Activated CD8-positive, alpha-beta memory T cell treated with anti-CD3 and anti-CD28 coated beads, Interleukin-2, amount 50 U/mL, for 1 hour (primary cell): Measurements from ENCODE around the gene FYN.

ENCODE experiments used
- DNase-seq: peaks from one replicate; pipeline ENCODE4 v3.0.0-alpha.2; 2020; ENCODE audit errors: extremely low read depth

Gene FYN

DNA sequence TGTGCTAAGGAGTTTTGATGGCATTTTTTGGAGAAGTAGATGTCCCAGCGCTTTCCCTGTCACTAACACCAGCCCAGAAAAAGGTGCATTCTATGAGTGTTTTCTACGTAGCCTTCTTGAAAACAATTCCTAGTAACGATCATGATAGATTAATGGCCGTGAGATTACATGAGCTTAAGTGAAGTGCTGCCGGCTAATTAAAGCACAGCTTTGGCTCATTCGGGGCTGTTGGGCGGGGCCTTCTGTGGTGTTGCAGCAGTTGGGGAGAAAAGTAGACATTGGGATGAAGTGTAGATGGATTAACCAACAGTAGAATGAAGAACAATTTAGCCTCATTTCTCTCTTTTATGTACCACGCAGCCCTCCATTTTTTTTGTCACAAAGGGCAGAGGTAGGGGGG, 246.8 kb downstream of the FYN start:
- DNase-seq, result no peak

DNA sequence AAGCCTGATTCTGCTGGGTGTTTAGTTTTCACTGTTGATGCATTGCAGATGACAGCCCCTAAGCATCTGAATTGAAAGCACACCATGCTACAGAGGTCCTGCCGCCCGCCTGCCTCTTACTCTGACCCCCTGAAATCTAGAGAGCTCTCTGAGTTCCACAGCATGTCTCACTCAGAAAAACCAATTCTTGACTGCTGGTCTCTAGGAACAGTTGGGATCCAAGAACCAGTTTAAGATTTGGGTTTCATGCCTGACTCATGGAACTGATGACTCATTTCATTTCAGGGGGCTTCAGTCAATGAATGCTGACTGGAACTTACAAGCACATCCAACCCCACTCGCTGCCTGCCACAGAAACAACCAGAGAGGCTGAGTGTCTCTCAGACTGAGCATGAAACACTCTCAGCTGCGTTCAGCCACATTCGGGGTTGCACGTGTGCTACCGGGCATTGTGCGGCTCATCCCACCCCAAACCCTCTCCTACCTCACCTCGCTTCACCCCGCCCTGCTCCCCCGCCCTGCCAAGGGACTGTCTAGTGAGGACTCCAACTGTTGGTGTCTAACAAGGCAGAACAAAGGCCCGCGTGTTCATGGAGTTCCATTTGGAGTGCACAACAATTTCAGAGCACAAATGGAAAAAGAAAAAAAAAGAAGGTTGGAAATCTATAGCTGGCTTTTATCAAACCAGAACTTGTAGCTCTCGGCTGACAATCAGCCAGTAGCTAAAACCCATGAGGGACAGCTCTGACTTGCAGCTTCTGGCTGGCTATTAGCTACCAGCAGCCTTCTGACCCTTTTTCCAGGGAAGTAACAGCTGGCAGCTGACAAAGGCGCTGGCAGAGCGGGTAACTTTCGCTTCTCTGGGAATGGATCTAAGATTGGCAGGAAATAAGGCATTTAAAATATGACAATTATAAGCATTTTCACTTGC, 247.5 kb downstream of the FYN start:
- DNase-seq, result no peak

DNA sequence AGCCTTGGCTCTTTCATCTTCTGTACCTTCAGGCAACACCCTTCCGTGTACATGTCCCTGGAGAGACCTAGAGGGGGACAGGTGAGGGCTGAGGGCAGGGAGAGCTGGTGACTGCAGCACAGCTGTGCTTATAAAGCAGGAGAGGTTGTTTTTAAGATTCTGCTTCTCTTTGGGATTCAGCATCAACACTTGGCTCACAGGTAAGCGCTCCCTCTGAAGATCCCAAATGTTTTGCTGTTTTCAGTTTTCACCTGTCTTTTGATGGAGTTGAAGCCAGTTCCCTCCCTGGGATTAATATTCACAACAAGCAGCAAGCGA, 248.2 kb downstream of the FYN start:
- DNase-seq, result no peak

DNA sequence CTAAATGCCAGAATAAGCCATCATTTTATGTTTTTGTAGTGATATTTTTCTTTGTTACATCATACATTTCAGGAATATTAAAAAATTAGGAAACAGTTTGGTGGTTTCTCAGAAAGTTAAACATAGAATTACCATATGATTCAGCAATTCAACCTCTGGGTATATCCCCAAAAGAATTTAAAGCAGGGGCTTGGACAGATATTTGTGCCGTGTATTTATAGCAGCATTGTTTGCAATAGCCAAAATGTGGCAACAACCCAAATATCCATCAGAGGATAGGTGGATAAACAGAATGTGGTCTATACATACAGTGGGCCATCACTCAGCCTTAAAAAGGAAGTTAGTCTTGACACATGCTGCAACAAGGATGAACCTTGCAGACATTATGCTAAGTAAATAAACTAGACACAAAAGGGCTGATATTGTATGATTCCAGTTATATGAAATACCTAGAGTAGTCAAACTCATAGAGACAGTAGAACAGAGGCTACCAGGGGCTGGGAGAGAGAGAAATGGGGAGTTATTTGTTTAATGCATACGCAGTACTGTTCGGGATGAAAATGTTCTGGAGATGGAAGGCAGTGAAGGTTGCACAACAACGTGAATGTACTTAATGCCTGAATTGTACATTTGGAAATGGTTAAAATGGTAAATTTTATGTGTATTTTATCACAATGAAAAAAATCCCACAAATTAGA, 248.7 kb downstream of the FYN start:
- no peak for DNase-seq

DNA sequence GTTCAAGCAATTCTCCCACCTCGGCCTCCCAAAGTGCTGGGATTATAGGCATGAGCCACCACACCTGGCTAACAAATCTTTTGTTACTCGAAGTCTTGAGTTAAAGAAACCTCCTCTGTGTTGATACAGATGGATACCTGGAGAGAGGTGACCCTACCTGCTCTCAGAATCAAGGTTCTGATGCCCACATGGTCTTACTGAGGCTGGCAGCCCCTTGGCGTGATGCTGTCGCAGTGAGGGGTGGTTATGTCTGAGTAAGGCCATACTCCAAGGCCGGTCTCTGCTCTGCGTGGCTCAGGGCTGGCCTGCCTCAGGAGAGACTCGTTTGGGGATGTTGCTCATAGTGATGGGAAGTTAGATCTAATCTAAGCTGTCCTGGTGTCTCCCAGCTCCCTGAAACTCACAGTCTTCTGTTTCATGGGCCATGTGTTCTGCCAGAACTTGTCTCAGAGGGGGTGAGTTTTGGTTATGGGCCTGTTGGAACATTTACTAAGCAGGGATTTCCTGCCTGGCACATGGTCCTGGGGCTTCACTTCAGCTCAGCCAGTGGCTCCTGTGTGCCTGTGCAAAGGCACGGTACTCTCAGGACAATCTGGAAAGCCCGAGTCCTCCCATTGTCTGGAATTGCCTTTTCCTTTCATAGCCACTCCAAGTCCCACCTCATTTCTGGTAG, 250.1 kb downstream of the FYN start:
- no peak for DNase-seq

DNA sequence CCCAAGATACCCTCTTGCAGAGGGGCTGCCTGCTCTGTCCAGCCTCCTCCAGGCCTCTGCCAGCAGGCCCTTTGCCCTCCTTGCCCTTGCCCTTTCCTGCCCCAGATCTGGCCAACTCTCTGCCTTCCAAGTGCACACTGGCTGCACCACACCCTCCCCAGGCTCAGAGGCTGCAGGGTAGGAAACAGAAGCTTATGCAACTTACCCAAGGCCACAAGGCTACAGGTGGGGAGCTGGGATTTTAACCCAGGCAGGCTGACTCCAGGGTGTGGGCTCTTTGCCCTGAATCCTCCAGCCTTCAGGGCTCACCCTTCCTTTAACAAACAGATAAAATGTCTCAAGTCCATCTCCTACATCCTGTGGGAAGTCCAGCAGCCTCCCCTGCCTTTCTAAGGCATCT, 253.1 kb downstream of the FYN start:
- no peak for DNase-seq

DNA sequence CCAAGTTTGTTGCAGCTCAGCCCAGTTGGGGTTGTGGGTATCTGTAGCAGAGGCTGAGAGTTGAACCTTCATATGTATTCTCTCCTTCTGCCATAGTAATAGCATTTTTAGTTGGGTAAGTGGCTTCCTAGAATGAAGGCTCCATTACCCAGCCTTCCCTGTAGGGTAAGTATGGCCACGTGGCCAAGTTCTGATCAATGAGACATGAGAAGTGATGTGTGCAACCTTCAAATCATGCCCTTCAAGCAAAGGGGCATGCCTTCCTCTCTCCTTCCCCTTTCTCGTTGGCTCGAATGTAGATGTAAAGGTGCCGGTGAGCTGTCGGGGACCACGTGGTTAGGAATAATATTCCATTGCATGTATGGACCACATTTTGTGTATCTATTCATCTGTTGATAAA, 254.8 kb downstream of the FYN start:
- no peak for DNase-seq

DNA sequence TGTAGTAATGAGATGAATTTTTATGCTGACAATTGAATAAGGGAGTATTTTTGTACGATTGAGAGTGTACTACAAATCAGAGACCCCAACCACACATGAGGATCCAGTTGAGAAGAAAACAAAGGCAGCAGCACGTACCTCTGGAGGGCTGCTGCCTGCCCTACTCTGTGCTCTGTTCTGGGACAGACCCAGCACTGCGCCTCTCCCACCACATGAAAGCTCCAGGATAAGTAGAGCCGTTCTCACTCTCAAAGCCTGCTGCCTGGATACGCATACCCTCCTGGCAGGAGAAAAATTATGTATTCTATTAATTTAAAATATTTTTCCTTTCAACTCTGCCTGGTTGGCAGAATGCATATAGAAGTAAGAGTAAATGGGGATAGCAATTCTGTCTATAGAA, 256.1 kb downstream of the FYN start:
- no peak for DNase-seq

DNA sequence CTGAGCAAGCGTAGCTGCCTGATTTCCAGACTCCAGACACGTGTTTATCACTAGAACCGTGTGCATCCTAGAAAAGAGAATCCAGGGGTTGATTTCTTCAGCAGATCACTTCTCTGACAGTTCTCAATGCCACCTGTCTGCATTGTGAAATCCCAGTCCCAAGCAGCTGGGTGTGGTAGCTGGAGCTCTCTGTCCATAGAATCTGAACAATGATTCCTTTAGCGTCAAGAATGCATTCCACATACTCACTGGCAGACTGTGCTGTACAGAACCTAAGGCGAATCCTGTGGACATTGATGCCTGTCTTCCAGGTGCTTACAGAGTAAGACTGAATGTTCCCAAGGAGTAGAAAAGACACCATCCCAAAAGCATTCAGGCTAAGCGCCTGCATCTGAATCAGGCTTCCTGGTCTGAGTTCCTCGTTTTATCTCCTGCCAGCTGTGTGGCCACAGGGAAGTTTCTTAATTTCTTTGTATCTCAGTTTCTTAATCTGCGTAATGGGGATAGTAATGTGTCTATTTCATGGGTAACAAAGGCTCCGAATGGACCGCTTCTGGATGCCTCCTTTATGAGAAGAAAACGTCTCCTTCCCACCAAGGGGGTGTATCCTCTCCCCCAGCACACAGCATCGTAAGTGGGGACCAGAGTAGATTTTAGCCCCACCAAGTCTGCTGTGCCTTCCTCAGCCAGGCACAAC, 257.2 kb downstream of the FYN start:
- no peak for DNase-seq

DNA sequence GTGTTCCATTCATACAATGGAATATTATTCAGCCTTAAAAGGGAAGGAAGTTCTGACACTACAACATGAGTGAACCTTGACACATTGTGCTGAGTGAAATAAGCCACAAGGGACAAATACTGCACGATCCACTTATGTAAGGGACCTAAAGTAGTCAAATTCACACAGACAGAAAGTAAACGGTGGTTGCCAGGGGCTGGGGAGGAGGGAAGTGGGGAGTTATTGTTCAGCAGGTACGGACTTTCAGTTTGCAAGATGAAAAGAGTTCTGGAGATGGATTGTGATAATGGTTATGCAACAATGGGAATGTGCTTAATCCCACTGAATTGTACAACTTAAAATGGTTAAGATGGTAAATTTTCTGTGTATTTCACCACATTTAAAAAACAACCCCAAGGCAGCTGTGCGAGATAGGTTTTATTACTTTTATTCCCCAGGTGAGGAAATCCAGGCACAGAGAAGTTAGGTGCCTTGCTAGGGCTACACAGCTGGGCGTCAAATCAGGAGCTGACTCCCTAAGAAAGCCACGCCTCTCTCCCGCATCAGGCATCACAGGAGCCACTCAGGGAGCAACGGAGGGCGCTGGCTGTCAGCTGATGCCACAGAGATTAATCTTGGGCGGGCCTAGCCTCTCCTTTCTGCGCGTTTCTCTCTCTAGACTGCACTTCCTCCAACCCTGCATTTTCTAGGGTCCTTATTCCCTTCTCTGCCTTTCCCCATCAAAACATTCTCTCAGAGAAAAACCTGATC, 258.2 kb downstream of the FYN start:
- DNase-seq, result no peak

DNA sequence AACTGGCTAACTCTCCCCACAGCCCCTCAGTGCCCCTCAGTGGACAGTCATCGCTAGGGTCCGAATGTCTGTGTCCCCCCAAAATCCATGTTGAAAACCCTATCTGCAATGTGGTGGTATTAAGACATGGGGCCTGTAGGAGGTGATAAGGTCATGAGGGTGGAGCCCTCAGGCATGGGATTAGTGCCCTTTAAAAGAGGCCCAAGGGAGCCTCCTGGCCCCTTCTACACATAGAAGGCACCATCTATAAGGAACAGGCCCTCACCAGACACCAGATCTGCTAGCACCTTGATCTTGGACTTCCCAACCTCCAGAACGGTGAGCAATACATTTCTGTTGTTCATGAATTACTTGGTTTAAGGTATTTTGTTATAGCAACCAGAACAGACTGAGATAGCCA, 260.9 kb downstream of the FYN start:
- no peak for DNase-seq

DNA sequence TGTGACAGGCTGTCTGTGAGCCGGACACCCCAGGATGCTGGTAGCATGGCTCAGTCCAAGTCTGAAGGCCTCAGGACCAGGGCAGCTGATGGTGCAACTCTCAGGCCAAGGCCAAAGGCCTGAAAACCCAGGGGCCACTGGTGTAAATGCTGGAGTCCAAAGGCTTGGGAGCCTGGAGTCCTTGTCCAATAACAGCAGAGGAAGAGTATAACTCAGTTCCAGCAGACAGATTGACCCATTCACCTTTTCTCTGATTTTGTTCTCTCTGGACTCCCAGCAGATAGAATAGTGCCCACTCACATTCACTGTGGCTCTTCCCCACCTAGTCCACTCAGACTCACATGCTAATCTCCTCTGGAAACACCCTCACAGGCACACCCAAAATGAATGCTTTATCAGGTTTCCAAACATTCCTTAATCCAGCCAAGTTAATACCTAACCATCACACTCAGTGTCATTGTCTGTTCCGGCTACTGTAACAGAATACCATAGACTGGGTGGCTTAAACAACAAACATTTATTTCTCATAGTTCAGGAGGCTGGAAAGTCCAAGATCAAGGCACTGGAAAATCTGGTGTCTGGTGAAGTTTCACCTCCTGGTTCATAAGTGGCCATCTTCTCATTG, 262.6 kb downstream of the FYN start:
- no peak for DNase-seq
